HFF-Myc (cell line): ENCODE data around the gene STARD13.

Source experiments
- DNase-seq: peaks from one replicate; pipeline ENCODE4 v3.0.0-alpha.2; 2011; ENCODE audit warnings: low read depth; ENCODE audit errors: extremely low read depth
- H3K4me3 ChIP-seq: replicated peaks from 2 replicates; pipeline ENCODE4 v1.5.1; 2011; ENCODE audit warnings: low read depth, mild to moderate bottlenecking, control low read depth, low read length
- CTCF ChIP-seq: IDR thresholded peaks from 2 replicates; pipeline ENCODE4 v1.5.1; 2012; ENCODE audit warnings: mild to moderate bottlenecking, low read depth, low read length, control low read depth; ENCODE audit errors: missing control alignments

The STARD13 gene

GRCh38 chr13:33310245-33311038, 24.9 kb upstream of the STARD13 start:
- no peak for TF ChIP-seq CTCF
- DNase-seq, result no peak
- no peak overlapping the region for H3K4me3 ChIP-seq

DNA sequence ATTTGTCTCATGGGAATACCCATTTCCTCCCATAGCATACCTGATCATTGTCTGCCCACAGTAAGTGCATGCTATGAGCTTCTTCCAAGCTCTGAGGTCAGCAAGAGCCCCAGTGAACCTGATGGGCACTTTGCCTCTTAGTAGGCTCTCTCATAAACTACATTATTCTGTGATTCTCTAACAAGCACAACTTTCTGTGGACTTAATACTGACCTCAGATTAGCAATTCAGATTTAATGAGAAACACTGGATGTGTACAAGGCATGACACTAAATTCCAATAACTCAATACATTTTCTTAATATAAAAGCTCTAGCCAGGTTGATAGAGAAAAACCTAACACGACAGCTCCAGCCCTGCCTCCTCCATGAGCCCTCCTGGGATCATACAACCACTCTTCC, 23.3 kb upstream of the STARD13 start:
- TF ChIP-seq CTCF, result no peak

GRCh38 chr13:33307843-33308242, 22.3 kb upstream of the STARD13 start:
- DNase-seq, result no peak
- no peak for TF ChIP-seq CTCF
- no peak overlapping the region for H3K4me3 ChIP-seq

More for the DNA sequence above, 23.3 kb upstream of the STARD13 start:
- H3K4me3 ChIP-seq, result no peak overlapping the region
- no peak for DNase-seq

- no peak for DNase-seq
- no peak for TF ChIP-seq CTCF
- H3K4me3 ChIP-seq, result no peak overlapping the region
Measured at GRCh38 chr13:33303855-33304597, 18.5 kb upstream of the STARD13 start.

- DNase-seq, result no peak
- TF ChIP-seq CTCF, result no peak
- H3K4me3 ChIP-seq, result no peak overlapping the region
Measured at GRCh38 chr13:33299626-33300025, 14.1 kb upstream of the STARD13 start.

DNA sequence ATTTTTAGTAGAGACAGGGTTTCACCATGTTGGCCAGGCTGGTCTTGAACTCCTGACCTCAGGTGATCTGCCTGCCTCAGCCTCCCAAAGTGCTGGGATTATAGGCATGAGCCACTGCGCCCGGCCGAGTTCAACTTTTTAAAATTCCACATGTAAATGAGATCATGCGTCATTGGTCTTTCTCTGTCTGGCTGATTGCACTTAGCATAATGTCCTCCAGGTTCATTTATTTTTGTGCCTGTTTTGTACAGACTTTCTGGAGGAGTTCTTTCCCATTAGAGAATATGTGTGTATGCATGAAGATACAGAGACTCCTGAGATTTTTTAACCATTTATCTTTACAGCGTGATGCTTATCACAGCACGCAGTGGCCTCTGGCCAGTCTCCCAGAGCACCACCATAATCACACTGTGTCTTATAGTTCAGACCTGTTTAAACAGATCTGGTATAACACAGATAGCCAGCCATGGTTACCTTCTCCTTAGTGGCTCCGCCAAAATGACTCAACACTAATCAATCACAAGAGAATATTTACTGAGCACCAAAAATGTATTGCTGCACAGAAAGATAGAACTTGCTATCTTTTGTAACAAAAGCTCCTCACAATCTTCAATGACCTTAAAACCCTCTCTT, 11.4 kb upstream of the STARD13 start:
- TF ChIP-seq CTCF, result no peak
- DNase-seq, result no peak
- no peak overlapping the region for H3K4me3 ChIP-seq
